GM21529 (cell line): ENCODE data around the gene KIR2DL1.
"Not testable (repeated sequence)": the region's sequence is repeated elsewhere in the genome, so short reads cannot be mapped to it uniquely, and the experiment has no call there.

Experiments
- ATAC-seq: cut with Tn5 transposase; IDR thresholded peaks from one replicate; pipeline ENCODE4 v1.9.1; 2021; ENCODE audit not compliant: unreplicated experiment

Gene KIR2DL1

DNA sequence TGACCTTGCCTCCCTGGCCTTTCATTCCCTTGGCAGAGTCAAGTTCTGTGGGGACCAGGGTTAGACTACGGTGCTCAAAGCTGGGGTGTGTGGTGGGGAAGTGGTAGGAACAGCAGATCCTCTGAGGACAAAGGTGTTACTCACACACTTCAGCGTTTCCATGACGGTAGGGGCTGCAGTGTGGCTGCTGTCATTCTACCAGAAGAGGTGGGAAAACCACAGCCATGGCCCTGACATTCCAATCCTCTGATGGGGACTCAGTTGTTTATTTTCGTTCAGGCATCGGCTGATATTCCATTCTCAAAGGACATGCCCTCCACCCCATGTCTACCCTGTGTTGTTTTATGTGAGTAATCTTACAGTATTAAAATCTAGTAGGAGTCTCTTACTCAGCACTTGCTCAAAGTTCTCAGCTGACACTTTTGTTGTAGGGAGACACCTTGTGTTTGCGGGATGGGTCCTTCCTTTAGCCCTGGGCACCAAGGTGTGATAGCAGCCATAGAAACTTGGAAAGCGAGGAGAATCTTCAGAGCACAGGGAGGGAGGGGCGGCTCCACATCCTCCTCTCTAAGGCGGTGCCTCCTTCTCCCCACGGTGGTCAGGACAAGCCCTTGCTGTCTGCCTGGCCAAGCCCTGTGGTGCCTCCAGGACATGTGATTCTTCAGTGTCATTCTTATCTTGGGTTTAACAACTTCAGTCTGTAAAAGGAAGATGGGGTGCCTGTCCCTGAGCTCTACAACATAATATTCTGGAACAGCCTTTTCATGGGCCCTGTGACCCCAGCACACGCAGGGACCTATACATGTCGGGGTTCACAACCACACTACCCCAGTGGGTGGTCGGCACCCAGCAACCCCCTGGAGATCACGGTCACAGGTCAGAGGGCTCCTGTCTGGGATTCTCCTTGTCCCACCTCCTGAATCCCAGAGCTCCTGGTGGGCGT, 1.7 kb downstream of the KIR2DL1 start:
- ATAC-seq, result not testable (repeated sequence)

DNA sequence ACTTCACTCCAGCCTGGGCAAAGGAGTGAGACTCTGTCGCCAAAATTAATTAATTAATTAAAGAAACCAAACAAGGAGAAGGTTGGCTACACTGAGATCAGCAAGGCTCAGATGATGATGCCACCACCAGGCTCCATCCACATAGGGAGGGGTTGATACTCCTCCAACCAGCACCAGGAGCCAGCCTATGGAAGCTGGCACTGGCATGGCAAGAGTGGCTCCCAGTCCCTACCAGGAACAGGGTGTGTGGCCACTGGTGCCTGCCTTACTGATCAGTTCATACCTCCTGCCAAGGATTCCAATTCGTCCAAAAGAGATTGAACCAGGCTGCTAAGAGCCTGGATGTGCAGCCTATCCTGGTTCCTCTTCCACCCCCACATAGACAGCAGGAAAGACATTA, 3.1 kb downstream of the KIR2DL1 start:
- ATAC-seq, result not testable (repeated sequence)

DNA sequence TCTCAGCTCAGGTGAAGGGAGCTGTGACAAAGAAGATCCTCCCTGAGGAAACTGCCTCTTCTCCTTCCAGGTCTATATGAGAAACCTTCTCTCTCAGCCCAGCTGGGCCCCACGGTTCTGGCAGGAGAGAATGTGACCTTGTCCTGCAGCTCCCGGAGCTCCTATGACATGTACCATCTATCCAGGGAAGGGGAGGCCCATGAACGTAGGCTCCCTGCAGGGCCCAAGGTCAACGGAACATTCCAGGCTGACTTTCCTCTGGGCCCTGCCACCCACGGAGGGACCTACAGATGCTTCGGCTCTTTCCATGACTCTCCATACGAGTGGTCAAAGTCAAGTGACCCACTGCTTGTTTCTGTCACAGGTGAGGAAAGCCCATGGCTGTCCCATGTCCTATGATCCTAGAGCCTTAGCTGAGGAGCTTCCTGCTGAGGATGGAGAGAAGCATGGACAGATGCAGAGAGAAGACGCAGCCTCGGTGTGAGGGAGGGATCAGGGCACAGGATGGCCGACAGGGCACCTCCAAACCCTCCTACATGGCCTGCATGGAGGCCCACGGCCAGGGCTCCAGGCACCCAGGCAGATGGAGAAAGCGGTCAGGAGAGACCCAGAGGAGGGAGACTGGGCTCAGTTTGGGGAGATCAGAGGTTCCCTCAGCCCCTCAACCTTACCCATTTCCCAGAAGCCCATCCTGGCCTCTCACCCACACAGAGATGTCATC, 5.7 kb downstream of the KIR2DL1 start:
- ATAC-seq, result not testable (repeated sequence)

DNA sequence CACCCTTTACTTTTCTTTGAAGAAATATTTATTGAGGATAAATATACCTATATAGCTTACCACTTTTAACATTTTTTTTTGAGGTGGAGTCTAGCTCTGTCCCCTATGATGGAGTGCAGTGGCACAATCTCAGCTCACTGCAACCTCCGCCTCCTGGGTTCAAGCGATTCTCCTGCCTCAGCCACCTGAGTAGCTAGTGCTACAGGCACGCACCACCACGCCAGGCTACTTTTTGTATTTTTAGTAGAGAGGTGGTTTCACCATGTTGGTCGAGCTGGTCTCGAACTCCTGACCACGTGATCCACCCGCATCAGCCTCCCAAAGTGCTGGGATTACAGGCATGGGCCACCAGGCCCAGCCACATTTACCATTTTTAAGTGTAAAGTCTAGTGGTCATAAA, 6.2 kb downstream of the KIR2DL1 start:
- ATAC-seq, result not testable (repeated sequence)

GRCh38 chr19:54777851-54778250, 8.3 kb downstream of the KIR2DL1 start:
- not testable (repeated sequence) for ATAC-seq

- not testable (repeated sequence) for ATAC-seq
Measured at GRCh38 chr19:54778896-54779295, 9.3 kb downstream of the KIR2DL1 start.

DNA sequence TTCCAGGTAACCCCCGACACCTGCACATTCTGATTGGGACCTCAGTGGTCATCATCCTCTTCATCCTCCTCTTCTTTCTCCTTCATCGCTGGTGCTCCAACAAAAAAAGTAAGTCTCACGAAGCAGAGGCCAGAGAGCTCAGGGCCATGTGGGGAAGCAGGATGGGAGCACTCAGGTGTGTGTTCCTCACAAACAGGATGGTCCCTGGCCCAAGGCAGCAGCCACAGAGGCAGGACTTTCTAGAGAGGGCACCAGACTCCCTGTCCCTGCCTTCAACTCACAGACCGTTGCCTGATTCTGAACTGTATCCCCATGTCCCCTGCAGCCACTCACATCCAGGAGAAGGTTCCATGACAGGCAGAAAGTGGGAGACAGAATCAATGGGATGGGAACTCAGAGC, 13.3 kb downstream of the KIR2DL1 start:
- ATAC-seq, result not testable (repeated sequence)

GRCh38 chr19:54786091-54786723, 16.6 kb downstream of the KIR2DL1 start:
- not testable (repeated sequence) for ATAC-seq

- not testable (repeated sequence) for ATAC-seq
Measured at GRCh38 chr19:54788154-54788553, 18.6 kb downstream of the KIR2DL1 start.

GRCh38 chr19:54790711-54791110, 21.1 kb downstream of the KIR2DL1 start:
- ATAC-seq, result no peak

DNA sequence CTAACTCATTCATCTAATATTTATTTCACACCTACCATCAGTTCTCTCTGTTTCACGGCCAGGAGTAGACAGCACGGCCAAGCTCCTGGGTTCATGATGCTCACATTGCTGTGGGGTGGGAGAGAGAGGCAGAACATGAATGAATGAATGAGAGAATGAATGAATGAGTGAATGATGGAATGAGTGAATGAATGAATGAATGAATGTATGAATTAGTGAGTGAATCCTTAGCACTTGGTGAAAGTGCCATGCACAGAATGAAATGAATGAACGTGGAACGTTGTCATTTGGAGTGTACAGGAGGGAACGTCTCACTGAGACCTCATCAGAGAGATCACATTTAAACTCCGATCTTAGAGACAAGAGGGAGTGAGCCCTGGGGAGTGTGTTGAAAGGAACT, 21.9 kb downstream of the KIR2DL1 start:
- no peak for ATAC-seq

GRCh38 chr19:54792814-54793213, 23.2 kb downstream of the KIR2DL1 start:
- no peak for ATAC-seq

DNA sequence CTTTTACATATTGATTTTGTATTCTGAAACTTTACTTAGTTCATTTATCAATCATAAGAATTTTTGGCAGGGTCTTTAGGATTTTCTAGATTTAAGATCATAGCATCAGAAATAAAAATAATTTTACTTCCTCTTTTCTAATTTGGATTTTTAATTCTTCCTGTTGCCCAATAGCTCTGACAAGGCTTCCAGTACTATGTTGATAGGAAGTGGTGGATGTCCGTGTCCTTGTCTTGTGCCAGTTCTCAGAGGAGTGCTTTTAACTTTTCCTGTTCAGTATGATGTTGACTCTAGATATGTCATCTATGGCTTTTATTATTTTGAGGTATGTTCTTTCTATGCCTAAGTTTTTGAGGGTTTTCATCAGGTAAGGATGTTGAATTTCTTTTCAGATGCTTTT, 26.2 kb downstream of the KIR2DL1 start:
- ATAC-seq, result no peak

- ATAC-seq, result no peak
Measured at GRCh38 chr19:54803410-54803809, 33.8 kb downstream of the KIR2DL1 start, which contains the start of gene KIR2DL4. TSS of gene KIR2DL4 (plus strand) at chr19:54803610. CDS start at chr19:54803652, 42 bp downstream.

- ATAC-seq, result no peak
Measured at GRCh38 chr19:54804101-54804500, 34.5 kb downstream of the KIR2DL1 start.

DNA sequence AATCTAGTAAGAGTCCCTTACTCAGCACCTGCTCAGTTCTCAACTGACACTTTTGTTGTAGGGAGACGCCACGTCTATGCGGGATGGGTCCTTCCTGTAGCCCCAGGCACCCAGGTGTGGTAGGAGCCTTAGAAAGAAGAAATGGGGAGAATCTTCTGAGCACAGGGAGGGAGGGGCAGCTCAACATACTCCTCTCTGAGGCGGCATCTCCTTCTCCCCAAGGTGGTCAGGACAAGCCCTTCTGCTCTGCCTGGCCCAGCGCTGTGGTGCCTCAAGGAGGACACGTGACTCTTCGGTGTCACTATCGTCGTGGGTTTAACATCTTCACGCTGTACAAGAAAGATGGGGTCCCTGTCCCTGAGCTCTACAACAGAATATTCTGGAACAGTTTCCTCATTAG, 35.0 kb downstream of the KIR2DL1 start:
- ATAC-seq, result no peak

- ATAC-seq, result no peak
Measured at GRCh38 chr19:54805665-54806515, 36.3 kb downstream of the KIR2DL1 start.

GRCh38 chr19:54806516-54806838, 36.9 kb downstream of the KIR2DL1 start:
- ATAC-seq, result no peak

- not testable (repeated sequence) for ATAC-seq
Measured at GRCh38 chr19:54814571-54814970, 45.0 kb downstream of the KIR2DL1 start.

- not testable (repeated sequence) for ATAC-seq
Measured at GRCh38 chr19:54816251-54816650, 46.7 kb downstream of the KIR2DL1 start, which contains the start of gene KIR3DL1. TSS of gene KIR3DL1 (plus strand) at chr19:54816468.
